ENCODE measurements around the gene NAA16.

Gene NAA16

DNA sequence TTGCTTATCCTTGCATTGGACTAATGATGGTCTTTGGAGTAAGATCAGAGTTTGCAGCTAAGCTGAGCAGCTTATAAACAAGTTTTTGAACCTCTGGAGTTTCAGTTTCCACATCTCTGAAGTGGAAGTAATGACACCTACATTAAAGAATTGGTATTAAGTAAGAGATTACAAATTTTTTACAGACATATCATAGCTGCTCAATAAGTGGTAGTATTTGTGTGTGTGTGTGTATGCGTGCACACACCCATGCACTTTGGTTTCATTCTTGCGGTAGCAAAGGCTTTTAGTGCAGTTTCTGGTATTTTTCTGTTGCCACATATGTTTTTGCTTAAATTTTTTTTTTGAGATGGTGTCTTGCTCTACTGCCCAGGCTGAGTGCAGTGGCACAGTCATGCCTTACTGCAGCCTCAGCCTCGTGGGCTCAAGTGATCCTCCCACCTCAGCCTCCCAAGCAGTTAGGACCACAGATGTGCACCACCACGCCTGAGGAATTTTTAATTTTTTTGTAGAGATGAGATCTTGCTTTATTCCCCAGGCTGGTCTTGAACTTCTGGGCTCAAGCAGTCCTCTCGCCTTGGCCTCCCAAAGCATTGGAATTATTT lies 4.5 kb downstream of the NAA16 start:
- Histone ChIP-seq H3K9me3 (no peaks in the 10 kb centered on the region), H3K36me3 (no peaks in the 10 kb centered on the region), H3K27ac (peak overlapping the region; percentile 47), H3K4me1 (ENCODE audit: control insufficient read depth in 1 of 2, insufficient read depth in 1 of 2, low read depth in 1 of 2, low read length in 1 of 2) (peaks cover 36 to 45% of the 10 kb centered on the region in 2 experiments), H3K4me3 (ENCODE audit: low read depth in 1 of 2, low read length in 1 of 2) (no peak overlapping the region), H3K27me3 (no peaks in the 10 kb centered on the region)
- TF ChIP-seq, protein P1, sequence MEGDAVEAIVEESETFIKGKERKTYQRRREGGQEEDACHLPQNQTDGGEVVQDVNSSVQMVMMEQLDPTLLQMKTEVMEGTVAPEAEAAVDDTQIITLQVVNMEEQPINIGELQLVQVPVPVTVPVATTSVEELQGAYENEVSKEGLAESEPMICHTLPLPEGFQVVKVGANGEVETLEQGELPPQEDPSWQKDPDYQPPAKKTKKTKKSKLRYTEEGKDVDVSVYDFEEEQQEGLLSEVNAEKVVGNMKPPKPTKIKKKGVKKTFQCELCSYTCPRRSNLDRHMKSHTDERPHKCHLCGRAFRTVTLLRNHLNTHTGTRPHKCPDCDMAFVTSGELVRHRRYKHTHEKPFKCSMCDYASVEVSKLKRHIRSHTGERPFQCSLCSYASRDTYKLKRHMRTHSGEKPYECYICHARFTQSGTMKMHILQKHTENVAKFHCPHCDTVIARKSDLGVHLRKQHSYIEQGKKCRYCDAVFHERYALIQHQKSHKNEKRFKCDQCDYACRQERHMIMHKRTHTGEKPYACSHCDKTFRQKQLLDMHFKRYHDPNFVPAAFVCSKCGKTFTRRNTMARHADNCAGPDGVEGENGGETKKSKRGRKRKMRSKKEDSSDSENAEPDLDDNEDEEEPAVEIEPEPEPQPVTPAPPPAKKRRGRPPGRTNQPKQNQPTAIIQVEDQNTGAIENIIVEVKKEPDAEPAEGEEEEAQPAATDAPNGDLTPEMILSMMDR (IDR thresholded peaks at IDR 0.05), result no peak

GRCh38 chr13:41317243-41317642 lies 6.2 kb downstream of the NAA16 start:
- TF ChIP-seq, protein P1 (IDR thresholded peaks at IDR 0.05), result no peak
- Histone ChIP-seq H3K4me3 (ENCODE audit: low read depth in 1 of 2, low read length in 1 of 2) (no peak overlapping the region), H3K9me3 (no peaks in the 10 kb centered on the region), H3K27ac (no peak overlapping the region), H3K4me1 (ENCODE audit: control insufficient read depth in 1 of 2, insufficient read depth in 1 of 2, low read depth in 1 of 2, low read length in 1 of 2) (peaks cover 27 to 37% of the 10 kb centered on the region in 2 experiments), H3K27me3 (no peaks in the 10 kb centered on the region), H3K36me3 (no peaks in the 10 kb centered on the region)

DNA sequence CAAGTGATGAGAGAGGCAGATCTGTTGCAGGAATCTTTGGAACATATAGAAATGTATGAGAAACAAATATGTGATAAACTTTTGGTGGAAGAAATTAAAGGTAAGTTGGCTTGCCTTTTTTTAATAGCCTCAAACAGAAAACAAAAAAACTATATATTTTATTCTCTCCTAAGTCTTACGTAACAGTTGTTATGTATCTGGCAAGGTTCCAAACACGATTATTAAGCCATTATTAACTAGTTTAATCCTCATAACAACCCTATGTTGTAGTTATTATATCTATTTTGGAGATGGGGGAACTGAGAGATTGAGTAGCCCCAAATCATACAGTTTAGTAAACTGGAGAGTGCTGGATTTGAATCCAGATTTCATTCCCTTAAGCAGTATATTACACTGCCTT lies 14.7 kb downstream of the NAA16 start:
- Histone ChIP-seq H3K36me3 (no peaks in the 10 kb centered on the region), H3K9me3 (no peaks in the 10 kb centered on the region), H3K27me3 (no peaks in the 10 kb centered on the region), H3K27ac (peak overlapping the region; percentile 90), H3K4me1 (ENCODE audit: control insufficient read depth in 1 of 2, insufficient read depth in 1 of 2, low read depth in 1 of 2, low read length in 1 of 2) (peaks cover 55% of the 10 kb centered on the region in 2 experiments), H3K4me3 (ENCODE audit: low read depth in 1 of 2, low read length in 1 of 2) (peak overlapping the region in 1 of 2 experiments; percentile 53)
- TF ChIP-seq, protein P1 (IDR thresholded peaks at IDR 0.05), result no peak

DNA sequence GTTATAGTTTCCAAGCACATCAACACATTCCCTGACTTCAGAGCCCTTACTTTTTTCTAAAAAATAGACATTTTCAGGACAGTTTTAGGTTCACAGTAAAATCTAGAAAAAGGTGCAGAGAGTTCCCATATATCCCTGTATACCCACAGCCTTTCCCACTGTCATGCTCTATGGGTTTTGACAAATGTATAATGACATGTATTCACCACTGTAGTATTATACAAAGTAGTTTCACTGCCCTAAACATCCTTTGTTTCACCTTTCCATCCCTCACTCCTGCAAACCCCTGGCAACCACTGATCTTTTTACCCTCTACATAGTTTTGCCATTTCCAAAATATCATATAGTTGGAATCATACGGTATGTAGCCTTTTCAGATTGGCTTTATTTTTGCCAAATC lies 15.6 kb downstream of the NAA16 start:
- H3K36me3 ChIP-seq, result no peaks in the 10 kb centered on the region
- TF ChIP-seq, protein P1 (IDR thresholded peaks at IDR 0.05), result no peak
- H3K27ac ChIP-seq, result no peak overlapping the region
- peaks cover 55% of the 10 kb centered on the region in 2 experiments for H3K4me1 ChIP-seq (ENCODE audit: control insufficient read depth in 1 of 2, insufficient read depth in 1 of 2, low read depth in 1 of 2, low read length in 1 of 2)
- H3K4me3 ChIP-seq (ENCODE audit: low read depth in 1 of 2, low read length in 1 of 2), result no peak overlapping the region
- H3K9me3 ChIP-seq, result no peaks in the 10 kb centered on the region
- H3K27me3 ChIP-seq, result no peaks in the 10 kb centered on the region

- Histone ChIP-seq H3K4me3 (ENCODE audit: low read depth in 1 of 2, low read length in 1 of 2) (no peak overlapping the region), H3K9me3 (no peaks in the 10 kb centered on the region), H3K4me1 (ENCODE audit: control insufficient read depth in 1 of 2, insufficient read depth in 1 of 2, low read depth in 1 of 2, low read length in 1 of 2) (peaks cover 55% of the 10 kb centered on the region in 2 experiments), H3K36me3 (no peaks in the 10 kb centered on the region), H3K27me3 (no peaks in the 10 kb centered on the region), H3K27ac (peak overlapping the region; percentile 75)
- TF ChIP-seq, protein P1 (IDR thresholded peaks at IDR 0.05), result no peak
These were observed 17.1 kb downstream of the NAA16 start for GRCh38 chr13:41327994-41328790.
